Sciatic nerve (tissue), 2 donors: ENCODE measurements around the gene SPRYD3. TPM values are rescaled to one million over a fixed set of nuclear protein-coding genes. Genes with fewer than 3 reads are reported as not detected.
"Not testable (repeated sequence)": the region's sequence is repeated elsewhere in the genome, so short reads cannot be mapped to it uniquely, and the experiment has no call there.

ENCODE experiments used
- ATAC-seq: fragments of 200-7000 bp; cut with Tn5 transposase; one replicate; pipeline ENCODE4 v1.9.1; 2020; ENCODE audit warnings: mild to moderate bottlenecking, moderate library complexity
- DNase-seq: peaks from one replicate; pipeline ENCODE4 v3.0.0-alpha.2; 2020; ENCODE audit warnings: low spot score
- intact Hi-C: fragments of 100-400 bp; cut with DNase I; formaldehyde crosslinking; loops from one replicate; pipeline ENCODE4 v1.14.2; 2022
- total RNA-seq: library from RNA; stranded (reverse); fragmentation: NEBNext Ultra II Directional; extraction: Animal tissue kit (Norgen Biotek cat#: 25700); gene quantifications from one replicate; pipeline ENCODE4 v1.2.1, GENCODE V29; 2021
- donor health status: DM: no; HTN: no; CAD: no.
- donor health status: DM: no; HTN: no; CAD: no.

Gene SPRYD3, protein sequence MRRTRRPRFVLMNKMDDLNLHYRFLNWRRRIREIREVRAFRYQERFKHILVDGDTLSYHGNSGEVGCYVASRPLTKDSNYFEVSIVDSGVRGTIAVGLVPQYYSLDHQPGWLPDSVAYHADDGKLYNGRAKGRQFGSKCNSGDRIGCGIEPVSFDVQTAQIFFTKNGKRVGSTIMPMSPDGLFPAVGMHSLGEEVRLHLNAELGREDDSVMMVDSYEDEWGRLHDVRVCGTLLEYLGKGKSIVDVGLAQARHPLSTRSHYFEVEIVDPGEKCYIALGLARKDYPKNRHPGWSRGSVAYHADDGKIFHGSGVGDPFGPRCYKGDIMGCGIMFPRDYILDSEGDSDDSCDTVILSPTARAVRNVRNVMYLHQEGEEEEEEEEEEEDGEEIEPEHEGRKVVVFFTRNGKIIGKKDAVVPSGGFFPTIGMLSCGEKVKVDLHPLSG
- 61.0 TPM for total RNA-seq

DNA sequence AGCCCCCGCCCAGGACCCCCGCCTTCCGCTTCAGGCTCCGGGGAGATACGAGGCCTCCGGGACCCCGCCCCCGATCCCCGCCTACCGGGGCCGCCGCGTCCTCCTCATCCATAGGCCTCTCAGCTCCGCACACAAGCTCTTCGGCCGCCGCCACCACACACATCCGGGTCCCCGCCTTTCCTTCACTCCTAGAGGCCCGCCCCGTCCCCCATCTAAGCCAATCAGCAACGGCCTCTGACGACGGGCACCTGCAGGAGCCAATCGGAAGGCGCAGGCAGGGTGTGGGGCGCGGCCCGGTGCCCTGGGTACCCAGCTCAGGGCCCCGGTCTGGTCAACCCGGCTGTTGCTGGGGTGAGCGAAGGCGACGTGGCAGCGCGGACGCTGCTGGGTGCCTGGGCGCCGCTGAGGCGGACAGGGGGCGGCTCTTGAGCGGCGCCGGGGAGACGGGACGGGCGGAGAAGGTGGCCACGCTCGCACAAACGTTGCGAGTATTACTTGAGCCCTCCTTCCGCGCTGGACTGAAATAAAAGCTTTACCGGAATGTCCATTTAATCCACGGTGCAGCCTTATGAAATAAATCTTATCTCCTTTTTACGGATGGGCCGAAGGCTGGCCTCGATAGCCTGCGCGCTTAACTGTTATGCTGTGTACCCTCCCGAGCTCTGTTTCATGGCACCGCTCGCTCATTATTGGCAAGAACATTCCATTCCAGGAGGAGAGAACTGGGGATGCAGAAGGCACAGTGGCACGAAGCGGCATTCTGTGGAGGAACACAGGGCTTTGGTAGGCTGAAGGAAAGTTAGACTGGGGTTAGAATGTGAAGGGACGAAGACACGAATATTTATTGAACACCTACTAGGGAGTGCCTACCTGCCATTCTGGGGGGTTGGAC, at the start of gene SPRYD3:
Gene SPRYD3 (minus strand): TSS at position 165 of the 892 bp plus-strand sequence. CDS start 57 bp downstream, at position 108.
- intact Hi-C loops, result no loop called here
- DNase-seq, result peak; percentile 98
- peak; percentile 99 for ATAC-seq

DNA sequence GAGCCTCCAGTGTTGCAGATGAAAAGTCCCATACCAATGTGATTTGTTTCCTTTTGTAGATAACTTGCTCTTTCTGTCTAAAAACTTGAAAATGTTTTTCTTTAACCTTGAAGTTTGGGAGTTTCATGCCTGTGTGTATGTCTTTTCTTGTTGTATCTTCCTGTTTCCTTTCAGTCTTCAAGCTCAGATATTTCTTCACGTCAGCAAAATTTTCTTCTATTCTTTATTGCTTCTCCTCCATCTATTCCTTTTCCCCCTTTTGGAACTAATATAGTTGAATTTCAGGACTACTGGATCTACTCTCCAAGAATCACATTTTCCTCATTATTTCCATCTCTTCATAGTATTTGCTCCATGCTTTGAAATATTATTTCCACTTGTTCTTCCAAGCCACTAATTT, 48.0 kb upstream of the SPRYD3 start:
- intact Hi-C loops, result no loop called here
- DNase-seq (no peak), ATAC-seq (no peak)

DNA sequence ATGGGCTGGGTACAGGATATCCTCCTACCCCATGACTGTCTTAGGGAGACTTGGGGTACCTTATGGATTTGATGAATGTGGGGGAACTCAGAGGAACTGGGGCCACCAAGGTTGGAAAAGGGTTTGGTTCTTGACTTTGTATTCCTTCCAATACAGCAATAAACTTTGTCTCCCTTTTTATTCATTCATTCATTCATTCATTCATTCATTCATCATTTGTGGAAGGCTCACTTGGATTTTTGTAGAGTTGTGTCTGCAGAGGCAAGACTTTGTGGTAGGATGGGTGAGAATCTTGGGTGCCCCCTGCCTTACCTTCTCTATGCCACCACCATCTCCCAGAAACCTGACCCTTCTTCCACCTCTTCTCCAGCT, 45.1 kb upstream of the SPRYD3 start:
- DNase-seq, result no peak
- ATAC-seq, result no peak

GRCh38 chr12:53123578-53124351, 44.6 kb upstream of the SPRYD3 start:
- intact Hi-C loops, result no loop called here
- DNase-seq (no peak), ATAC-seq (no peak)

More for the DNA sequence above, 45.1 kb upstream of the SPRYD3 start:
- intact Hi-C loops, result no loop called here

- intact Hi-C loops, result no loop called here
- peak; percentile 36 for ATAC-seq
Measured at GRCh38 chr12:53122961-53123468, 43.8 kb upstream of the SPRYD3 start.

GRCh38 chr12:53120685-53121525, 41.7 kb upstream of the SPRYD3 start:
- intact Hi-C loops, result no loop called here
- ATAC-seq, result peak; percentile 35
- DNase-seq, result no peak

More at GRCh38 chr12:53122961-53123468, 43.8 kb upstream of the SPRYD3 start:
- no peak for DNase-seq

DNA sequence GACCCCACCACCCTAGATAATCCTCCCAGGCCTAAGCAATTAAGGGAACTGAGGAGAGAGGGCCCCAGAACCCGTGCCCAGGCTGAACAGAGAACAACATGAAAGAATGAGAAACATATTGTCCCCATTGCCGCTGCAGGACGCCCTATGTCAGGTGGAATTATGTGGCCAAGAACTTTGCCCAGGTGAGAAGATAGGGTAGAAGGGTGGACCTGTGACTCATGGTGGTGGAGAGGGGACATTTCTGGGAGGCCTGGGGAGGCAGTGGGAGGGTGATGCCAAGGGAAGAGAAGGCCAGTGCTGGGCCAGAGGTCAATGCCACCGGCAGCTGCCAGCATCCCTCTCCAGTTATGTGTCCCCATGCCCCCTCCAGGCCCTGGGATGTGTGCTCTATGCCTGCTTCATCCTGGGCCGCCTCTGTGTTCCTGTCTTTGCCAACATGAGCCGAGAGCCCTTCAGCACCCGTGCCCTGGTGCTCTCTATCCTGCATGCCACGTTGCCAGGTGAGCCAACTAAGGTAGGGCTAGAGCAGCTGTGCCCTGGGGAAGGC, 39.6 kb upstream of the SPRYD3 start:
- DNase-seq (no peak), ATAC-seq (no peak)
- intact Hi-C loops, result no loop called here

DNA sequence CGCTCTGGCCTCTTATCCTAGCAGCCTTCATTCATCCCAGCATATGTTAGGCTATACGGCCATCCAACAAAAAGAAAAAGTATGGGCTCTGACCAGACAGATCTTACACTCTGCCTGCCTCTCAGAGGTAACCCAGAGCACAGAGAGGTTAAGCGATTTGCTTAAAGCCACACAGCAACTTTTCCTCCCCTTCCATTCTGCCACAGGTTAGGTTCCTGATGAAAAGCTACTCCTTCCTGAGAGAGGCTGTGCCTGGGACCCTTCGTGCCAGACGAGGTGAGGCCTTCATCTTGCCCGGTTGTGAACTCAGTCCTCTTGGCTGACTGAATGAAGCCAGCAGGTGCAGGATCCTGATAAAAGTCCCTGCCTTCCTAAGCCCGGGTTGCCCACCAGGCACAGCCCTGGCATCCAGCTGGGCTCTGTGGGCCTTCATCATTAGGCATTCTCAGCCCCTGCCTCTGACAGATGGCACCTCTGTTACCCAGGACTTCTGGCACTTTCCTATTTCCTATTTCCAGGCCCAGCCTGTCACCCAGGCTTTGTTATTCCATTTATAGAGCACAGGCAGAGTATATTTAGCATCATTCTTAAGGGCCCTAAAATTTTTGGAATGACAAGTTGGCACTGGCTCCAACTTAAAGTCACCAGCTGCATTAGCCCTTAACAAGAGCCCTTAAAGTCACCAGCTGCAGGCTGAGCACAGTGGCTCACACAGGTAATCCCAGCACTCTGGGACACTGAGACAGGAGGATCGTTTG, 36.9 kb upstream of the SPRYD3 start:
- ATAC-seq, result no peak
- no peak for DNase-seq
- intact Hi-C loops, result no loop called here

DNA sequence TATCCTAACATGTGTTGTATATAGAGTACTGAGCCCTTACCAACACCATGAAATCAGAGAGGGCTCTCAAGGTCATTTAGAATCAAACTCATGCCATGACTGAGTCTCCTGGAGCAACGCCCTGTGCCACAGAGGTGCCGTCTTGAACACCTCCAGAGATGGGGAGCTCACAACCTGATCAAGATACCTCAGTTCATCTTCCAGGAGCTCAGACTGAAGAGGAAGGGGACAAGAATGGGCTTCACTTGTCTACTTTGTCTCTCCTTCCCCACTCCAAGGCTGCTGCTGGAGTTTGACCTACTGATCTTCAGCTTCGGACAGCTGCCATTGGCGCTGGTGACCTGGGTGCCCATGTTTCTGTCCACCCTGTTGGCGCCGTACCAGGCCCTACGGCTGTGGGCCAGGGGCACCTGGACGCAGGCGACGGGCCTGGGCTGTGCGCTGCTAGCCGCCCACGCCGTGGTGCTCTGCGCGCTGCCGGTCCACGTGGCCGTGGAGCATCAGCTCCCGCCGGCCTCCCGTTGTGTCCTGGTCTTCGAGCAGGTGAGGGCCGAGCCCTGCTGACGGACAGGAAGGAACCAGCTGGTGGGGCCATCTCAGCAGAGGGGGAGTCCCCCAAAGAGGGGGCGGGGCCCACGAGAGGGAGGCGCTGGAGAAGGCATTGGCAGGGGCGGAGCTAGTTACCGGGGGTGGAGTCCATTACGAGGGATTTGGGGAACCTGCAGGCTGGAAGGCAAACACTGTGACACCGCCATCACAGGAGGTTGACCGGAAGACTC, 36.1 kb upstream of the SPRYD3 start:
- intact Hi-C loops, result no loop called here
- DNase-seq (no peak), ATAC-seq (no peak)

GRCh38 chr12:53113951-53114350, 34.8 kb upstream of the SPRYD3 start:
- intact Hi-C loops, result no loop called here
- no peak for ATAC-seq
- no peak for DNase-seq

DNA sequence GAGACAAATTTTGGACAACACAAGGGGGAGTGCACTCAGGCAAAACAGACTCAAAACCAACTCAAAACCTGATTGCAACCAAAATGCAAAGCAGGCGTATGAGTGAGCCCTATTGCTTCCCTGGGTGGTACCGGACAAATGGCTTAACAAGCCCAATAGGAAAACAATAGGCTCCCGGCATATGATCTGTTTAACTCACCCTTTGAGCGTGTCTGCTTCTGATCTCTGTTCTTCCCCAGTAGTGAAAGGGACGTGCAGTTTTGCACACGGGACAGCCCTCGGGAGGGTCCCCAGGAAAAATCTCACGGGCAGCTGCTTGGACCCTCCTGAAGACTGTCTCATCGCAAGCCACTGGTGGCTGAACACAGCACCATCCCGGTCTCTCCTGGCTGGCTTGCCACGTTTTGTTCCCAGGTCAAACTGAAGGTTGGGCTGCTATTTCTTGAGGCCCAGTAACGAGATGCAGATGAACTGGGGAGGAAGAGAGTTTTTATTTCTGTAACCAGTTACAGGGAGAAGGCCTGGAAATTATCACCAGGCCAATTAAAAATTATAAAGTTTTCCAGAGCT, 34.0 kb upstream of the SPRYD3 start:
- peak; percentile 25 for ATAC-seq
- DNase-seq, result no peak
- intact Hi-C loops, result no loop called here

DNA sequence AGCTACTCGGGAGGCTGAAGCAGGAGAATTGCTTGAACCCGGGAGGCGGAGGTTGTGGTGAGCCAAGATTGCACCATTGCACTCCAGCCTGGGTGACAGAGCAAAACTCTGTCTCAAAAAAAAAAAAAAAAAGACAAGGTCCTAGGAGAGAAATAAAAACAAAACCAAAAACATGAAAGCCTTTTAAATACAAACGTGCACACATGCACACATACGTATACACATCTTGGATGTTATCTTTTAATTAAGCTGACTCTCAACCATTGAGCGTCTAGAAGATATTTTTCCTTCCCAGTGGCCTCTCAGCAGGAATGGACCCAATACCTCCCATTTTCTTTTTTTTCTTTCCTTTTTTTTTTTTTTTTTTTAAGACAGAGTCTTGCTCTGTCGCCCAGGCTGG, 33.2 kb upstream of the SPRYD3 start:
- DNase-seq, ATAC-seq, intact Hi-C loops: not testable (repeated sequence)

DNA sequence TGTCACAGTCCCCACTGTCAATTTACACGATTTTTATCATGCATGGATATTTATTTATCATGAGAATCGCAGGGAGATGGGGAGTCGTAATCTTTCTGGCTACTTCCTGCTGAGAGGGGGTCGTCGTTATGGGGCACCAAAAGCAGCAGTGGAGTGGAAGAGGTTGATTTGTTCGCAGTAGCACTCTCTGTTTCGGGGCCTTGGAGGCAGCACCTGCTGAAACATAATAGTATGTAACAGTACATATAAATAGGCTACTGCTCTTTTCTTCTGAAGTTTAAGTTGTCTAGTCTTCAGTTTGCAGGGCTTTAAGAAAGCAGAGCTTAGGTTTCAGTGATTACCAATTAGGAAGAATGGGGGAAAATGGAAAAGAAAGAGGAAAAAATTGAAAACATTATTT, 27.9 kb upstream of the SPRYD3 start:
- intact Hi-C loops, result no loop called here
- no peak for DNase-seq

GRCh38 chr12:53105712-53106439, 26.7 kb upstream of the SPRYD3 start:
- no peak for ATAC-seq
- intact Hi-C loops, result no loop called here
- DNase-seq, result peak; percentile 46

More for the DNA sequence above, 27.9 kb upstream of the SPRYD3 start:
- ATAC-seq, result no peak

- intact Hi-C loops, result no loop called here
- peak; percentile 49 for DNase-seq
- no peak for ATAC-seq
Measured at GRCh38 chr12:53105256-53105655, 26.1 kb upstream of the SPRYD3 start.
